ENCODE results near the gene ARL8A. TPM values are rescaled to one million over a fixed set of nuclear protein-coding genes. Genes with fewer than 3 reads are reported as not detected.

The ARL8A gene
- total RNA-seq, 6 donors from 2014 or later = 65.7 to 96.3 (median 88.4) TPM

- TF ChIP-seq CTCF (IDR thresholded peaks at IDR 0.05) (peak; percentile 32 to 74 (median 41)), POLR2A (IDR thresholded peaks at IDR 0.05) (no peak), POLR2AphosphoS5 (IDR thresholded peaks at IDR 0.05) (no peak), EP300 (IDR thresholded peaks at IDR 0.05) (no peak)
- H3K27me3 ChIP-seq = no peaks in the 10 kb centered on the region
- no peak within 1 kb of the TSS for H3K4me3 ChIP-seq
- ATAC-seq (ENCODE audit: low FRiP score in 2 of 2) = peak; percentile 73 to 83
- 57 to 62% methylated on average over 14 to 19 of the region's 19 CpGs for WGBS, 2 donors
- no peaks in the 10 kb centered on the region for H3K36me3 ChIP-seq
- no peaks in the 10 kb centered on the region for H3K9me3 ChIP-seq
- DNase-seq = peak; percentile 75 to 88
- no peak within 1 kb of the TSS for H3K27ac ChIP-seq
- peaks cover 0 to 4% (median 1%) of the 10 kb centered on the region in 4 donors for H3K4me1 ChIP-seq
Measured at GRCh38 chr1:202122639-202123335, 21.8 kb downstream of the ARL8A start, which contains the start of gene GPR37L1. Gene GPR37L1 (plus strand): TSS chr1:202122917. CDS start chr1:202122964, 47 bp downstream.

- Histone ChIP-seq H3K36me3 (no peaks in the 10 kb centered on the region), H3K27ac (no peak overlapping the region), H3K9me3 (no peaks in the 10 kb centered on the region), H3K4me3 (no peak overlapping the region), H3K27me3 (no peaks in the 10 kb centered on the region), H3K4me1 (peaks cover 0 to 4% (median 1%) of the 10 kb centered on the region in 4 donors)
- WGBS, 2 donors = 77 to 85% methylated on average over 7 of the region's 7 CpGs
- TF ChIP-seq POLR2A (IDR thresholded peaks at IDR 0.05) = no peak
- no peak for TF ChIP-seq EP300 (IDR thresholded peaks at IDR 0.05)
- no peak for TF ChIP-seq CTCF (IDR thresholded peaks at IDR 0.05)
- TF ChIP-seq POLR2AphosphoS5 (IDR thresholded peaks at IDR 0.05) = no peak
- no peak for DNase-seq
- ATAC-seq (ENCODE audit: low FRiP score in 2 of 2) = no peak
Measured at GRCh38 chr1:202121006-202121405, 23.5 kb downstream of the ARL8A start.

- ATAC-seq (ENCODE audit: low FRiP score in 2 of 2) (no peak), DNase-seq (no peak)
- WGBS, 2 donors = 77 to 78% methylated on average over 10 of the region's 10 CpGs
- Histone ChIP-seq H3K4me3 (no peak overlapping the region), H3K4me1 (peaks cover 0 to 12% (median 8%) of the 10 kb centered on the region in 4 donors), H3K36me3 (no peaks in the 10 kb centered on the region), H3K9me3 (no peaks in the 10 kb centered on the region), H3K27me3 (no peaks in the 10 kb centered on the region), H3K27ac (no peak overlapping the region)
- TF ChIP-seq CTCF (IDR thresholded peaks at IDR 0.05) (no peak), POLR2A (IDR thresholded peaks at IDR 0.05) (no peak), POLR2AphosphoS5 (IDR thresholded peaks at IDR 0.05) (no peak), EP300 (IDR thresholded peaks at IDR 0.05) (no peak)
Measured at GRCh38 chr1:202117898-202118371, 26.6 kb downstream of the ARL8A start.

GRCh38 chr1:202116287-202116686 lies 28.2 kb downstream of the ARL8A start:
- peaks cover 0 to 11% (median 10%) of the 10 kb centered on the region in 4 donors for H3K4me1 ChIP-seq
- no peak overlapping the region for H3K27ac ChIP-seq
- no peaks in the 10 kb centered on the region for H3K9me3 ChIP-seq
- no peak overlapping the region for H3K4me3 ChIP-seq
- TF ChIP-seq POLR2A (IDR thresholded peaks at IDR 0.05) (no peak), EP300 (IDR thresholded peaks at IDR 0.05) (no peak), CTCF (IDR thresholded peaks at IDR 0.05) (no peak), POLR2AphosphoS5 (IDR thresholded peaks at IDR 0.05) (no peak)
- H3K27me3 ChIP-seq = no peaks in the 10 kb centered on the region
- DNase-seq (no peak), ATAC-seq (ENCODE audit: low FRiP score in 2 of 2) (no peak)
- H3K36me3 ChIP-seq = no peaks in the 10 kb centered on the region
- WGBS, 2 donors = 92 to 96% methylated on average over 8 of the region's 8 CpGs

Measured in upper lobe of left lung (tissue), 6 donors.